Vagina (tissue), 2 donors: ENCODE measurements around the gene FOXK1. TPM values are rescaled to one million over a fixed set of nuclear protein-coding genes. Genes with fewer than 3 reads are reported as not detected.

Experiments
- DNase-seq, 2 donors: peaks; one replicate each; pipeline ENCODE4 v3.0.0-alpha.2; 2017; ENCODE audit errors: extremely low spot score in 2 of 2
- H3K27ac ChIP-seq: fragments of 200-600 bp; sonication (generic); one replicate; pipeline ENCODE4 v1.5.1; 2019
- H3K27me3 ChIP-seq: fragments of 200-600 bp; sonication (generic); one replicate; pipeline ENCODE4 v1.5.1; 2019
- H3K36me3 ChIP-seq, 2 donors: fragments of 200-600 bp; sonication (generic); one replicate each; pipeline ENCODE4 v1.5.1; 2017 to 2019
- H3K4me1 ChIP-seq: fragments of 200-600 bp; sonication (generic); one replicate; pipeline ENCODE4 v1.5.1; 2019
- H3K4me3 ChIP-seq, 2 donors: fragments of 200-600 bp; sonication (generic); 1 replicate in 1 of 2; 2 replicates in 1 of 2; pipeline ENCODE4 v1.5.1; 2016 to 2019
- H3K9me3 ChIP-seq: fragments of 200-600 bp; sonication (generic); one replicate; pipeline ENCODE4 v1.5.1; 2019
- POLR2A ChIP-seq, 2 donors: fragments of 450-650 bp; IDR thresholded peaks; one replicate each; pipeline ENCODE4 v1.6.1; 2017; ENCODE audit warnings: antibody characterized with exemption in 2 of 2, mild to moderate bottlenecking in 2 of 2, moderate library complexity in 2 of 2
- POLR2AphosphoS5 ChIP-seq, 2 donors: sonication (generic); formaldehyde crosslinking; IDR thresholded peaks; one replicate each; pipeline ENCODE4 v1.9.0; 2017; ENCODE audit warnings: antibody characterized with exemption in 2 of 2, mild to moderate bottlenecking in 2 of 2, low read depth in 1 of 2; ENCODE audit not compliant: insufficient read depth in 1 of 2
- intact Hi-C: fragments of 100-400 bp; cut with DNase I; formaldehyde crosslinking; loops from one replicate; pipeline ENCODE4 v1.15.1; 2023
- total RNA-seq: library from RNA; depleted of rRNA; stranded (reverse); fragments of >200 nt; gene quantifications from one replicate; pipeline ENCODE4 v1.2.3, GENCODE V29; 2016
- TF ChIP-seq, protein P1 (sequence below), 3 experiments: fragments of 450-650 bp in 2 of 3; fragments of 200-600 bp in 1 of 3; sonication (generic) in 1 of 3; IDR thresholded peaks; one replicate each; pipeline ENCODE4 v1.5.1; 2017 to 2019; ENCODE audit warnings: antibody characterized with exemption in 3 of 3, mild to moderate bottlenecking in 2 of 3, moderate library complexity in 2 of 3

FOXK1 gene
- total RNA-seq, 1 donor from 2014 or later, result 28.5 TPM

DNA sequence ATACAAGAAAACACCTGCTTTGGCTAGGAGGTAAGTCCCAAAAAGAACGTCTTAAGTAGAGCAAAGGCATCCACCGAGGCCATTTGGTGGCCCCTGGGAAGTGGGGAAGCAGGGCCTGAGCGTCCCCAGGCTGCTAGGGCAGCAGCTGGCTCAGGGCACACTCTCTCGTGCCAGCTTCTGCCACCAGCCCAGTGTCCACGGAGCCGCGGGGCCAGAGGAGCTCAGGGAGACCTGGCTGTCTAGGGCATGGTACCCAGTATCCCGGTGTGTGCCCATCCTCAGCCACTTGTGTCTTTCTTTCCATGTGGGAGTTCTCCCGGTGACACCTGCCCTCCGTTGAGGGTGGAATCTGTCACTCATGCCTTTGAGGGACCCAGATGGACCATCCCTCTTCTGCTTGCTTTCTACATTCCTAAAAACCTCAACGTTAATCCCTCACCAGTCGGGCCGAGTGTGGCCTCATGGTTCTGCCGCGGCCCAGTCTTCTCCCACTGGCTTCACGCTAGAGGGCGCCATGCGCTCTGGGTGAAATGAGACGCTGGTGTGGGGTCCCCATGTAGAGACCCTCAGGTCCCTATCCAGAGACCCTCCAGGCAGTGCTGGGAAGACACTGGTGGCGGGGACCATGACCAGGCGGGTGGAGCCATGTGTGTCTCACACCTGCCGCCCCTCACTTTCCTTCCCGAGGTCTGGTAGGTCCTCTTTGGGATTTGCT, 83.8 kb downstream of the FOXK1 start:
- Histone ChIP-seq H3K4me3 (no peak overlapping the region), H3K27me3 (no peaks in the 10 kb centered on the region), H3K27ac (peak overlapping the region; percentile 60), H3K9me3 (no peaks in the 10 kb centered on the region), H3K4me1 (no peaks in the 10 kb centered on the region), H3K36me3 (peaks cover 0 to 35% of the 10 kb centered on the region in 2 donors)
- no peak for DNase-seq
- TF ChIP-seq POLR2A (IDR thresholded peaks at IDR 0.05) (no peak), POLR2AphosphoS5 (IDR thresholded peaks at IDR 0.05; ENCODE audit: insufficient read depth in 1 of 2, low read depth in 1 of 2) (no peak)
- intact Hi-C loops, result no loop called here

DNA sequence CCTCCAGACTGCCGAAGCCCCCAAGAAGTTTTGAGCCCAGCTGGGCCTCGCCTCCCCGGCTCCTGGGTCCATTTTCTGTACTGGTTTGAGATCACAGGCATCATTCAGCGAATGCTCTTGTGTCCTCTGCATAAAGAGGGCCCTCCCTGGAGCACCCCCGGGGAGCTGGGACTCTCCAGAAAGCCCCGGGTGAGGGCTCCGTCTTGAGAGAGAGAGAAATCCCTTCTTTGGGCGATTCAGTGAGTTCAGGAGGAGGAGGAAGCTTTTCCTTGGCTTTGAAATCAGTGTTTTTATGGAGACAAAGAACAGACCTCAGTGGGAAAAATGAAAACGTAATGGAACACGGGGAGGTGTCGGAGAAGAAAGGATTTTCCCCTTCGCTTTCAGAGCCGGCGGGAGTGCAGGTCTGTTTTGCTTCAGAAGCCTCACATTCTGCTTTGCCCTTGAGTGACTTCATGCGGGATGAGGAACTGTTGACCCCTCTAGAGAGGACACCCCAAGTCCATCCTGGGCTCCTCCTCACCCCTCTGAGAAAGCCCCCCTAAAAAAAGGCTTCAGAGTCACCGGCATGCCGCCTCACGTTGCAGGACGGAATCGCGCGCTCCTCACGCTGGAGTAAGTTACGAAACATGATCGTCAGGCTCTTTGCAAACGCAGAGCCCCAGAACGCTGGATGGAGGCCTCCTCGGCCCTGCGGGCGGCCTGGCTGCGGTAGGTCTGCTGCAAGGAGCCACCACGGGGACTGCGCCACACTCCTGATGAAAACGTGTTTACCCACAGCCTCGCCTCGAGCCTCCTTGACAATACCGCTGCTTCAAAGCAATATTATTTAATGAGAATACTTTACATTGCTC, 84.8 kb downstream of the FOXK1 start:
- TF ChIP-seq, protein P1, sequence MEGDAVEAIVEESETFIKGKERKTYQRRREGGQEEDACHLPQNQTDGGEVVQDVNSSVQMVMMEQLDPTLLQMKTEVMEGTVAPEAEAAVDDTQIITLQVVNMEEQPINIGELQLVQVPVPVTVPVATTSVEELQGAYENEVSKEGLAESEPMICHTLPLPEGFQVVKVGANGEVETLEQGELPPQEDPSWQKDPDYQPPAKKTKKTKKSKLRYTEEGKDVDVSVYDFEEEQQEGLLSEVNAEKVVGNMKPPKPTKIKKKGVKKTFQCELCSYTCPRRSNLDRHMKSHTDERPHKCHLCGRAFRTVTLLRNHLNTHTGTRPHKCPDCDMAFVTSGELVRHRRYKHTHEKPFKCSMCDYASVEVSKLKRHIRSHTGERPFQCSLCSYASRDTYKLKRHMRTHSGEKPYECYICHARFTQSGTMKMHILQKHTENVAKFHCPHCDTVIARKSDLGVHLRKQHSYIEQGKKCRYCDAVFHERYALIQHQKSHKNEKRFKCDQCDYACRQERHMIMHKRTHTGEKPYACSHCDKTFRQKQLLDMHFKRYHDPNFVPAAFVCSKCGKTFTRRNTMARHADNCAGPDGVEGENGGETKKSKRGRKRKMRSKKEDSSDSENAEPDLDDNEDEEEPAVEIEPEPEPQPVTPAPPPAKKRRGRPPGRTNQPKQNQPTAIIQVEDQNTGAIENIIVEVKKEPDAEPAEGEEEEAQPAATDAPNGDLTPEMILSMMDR (IDR thresholded peaks at IDR 0.05), result no peak
- TF ChIP-seq POLR2AphosphoS5 (IDR thresholded peaks at IDR 0.05; ENCODE audit: insufficient read depth in 1 of 2, low read depth in 1 of 2), result peak in 1 of 2 donors; percentile 46
- intact Hi-C loops, result no loop called here
- Histone ChIP-seq H3K36me3 (peaks cover 0 to 26% of the 10 kb centered on the region in 2 donors), H3K27me3 (no peaks in the 10 kb centered on the region), H3K9me3 (no peaks in the 10 kb centered on the region), H3K27ac (peak overlapping the region; percentile 60), H3K4me3 (peak overlapping the region in 1 of 2 donors; percentile 21), H3K4me1 (no peaks in the 10 kb centered on the region)
- DNase-seq, result no peak

DNA sequence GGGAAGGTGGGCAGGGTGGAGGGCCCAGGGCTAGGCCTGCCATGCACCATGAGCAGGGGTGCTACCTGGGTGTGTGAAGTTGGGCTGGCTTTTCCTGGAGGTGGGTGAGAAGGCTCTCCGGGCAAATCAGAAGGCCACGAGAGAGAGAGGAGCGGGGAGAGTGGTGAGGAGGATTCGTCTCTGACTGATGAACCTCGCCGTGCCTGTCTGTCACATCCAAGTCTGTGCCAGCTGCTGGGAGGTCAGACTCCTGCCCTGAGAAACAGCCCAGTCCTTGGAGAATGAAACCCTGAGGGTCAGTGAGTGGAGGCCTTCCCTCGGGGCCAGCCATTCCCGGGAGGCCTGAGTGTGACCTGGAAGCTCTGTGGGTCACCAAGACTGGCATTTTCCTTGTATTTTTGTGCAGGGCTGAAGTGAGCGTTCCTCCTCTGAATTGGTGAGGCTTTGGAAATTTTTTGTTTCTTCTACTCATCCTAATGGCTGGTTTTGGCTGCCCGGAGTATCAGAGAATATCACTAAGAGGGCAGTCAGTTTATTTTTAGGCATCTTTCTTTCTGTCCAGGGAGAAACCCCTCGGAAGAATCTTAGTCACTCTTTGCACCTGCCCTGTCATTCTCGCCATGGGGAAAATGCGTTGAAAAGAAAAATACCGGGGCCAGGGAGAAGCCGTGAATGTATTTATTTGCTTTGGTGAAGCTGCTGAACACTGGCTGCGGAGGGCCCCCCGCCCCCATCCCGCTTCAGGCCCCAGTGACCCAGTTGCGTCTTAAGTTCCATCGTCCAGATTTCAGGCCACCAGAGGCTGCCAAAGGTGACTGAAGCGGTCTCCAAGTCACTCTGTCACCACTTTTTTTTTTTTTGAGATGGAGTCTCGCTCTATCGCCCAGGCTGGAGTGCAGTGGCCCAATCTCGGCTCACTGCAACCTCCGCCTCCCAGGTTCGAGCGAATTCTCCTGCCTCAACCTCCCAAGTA, 86.8 kb downstream of the FOXK1 start:
- intact Hi-C loops, result no loop called here
- H3K9me3 ChIP-seq, result no peaks in the 10 kb centered on the region
- DNase-seq, result no peak
- H3K4me3 ChIP-seq, result no peak overlapping the region
- H3K36me3 ChIP-seq, result peaks cover 0 to 6% of the 10 kb centered on the region in 2 donors
- H3K4me1 ChIP-seq, result peaks cover 2% of the 10 kb centered on the region
- no peak for TF ChIP-seq POLR2A (IDR thresholded peaks at IDR 0.05)
- H3K27ac ChIP-seq, result peak overlapping the region; percentile 7
- no peaks in the 10 kb centered on the region for H3K27me3 ChIP-seq

DNA sequence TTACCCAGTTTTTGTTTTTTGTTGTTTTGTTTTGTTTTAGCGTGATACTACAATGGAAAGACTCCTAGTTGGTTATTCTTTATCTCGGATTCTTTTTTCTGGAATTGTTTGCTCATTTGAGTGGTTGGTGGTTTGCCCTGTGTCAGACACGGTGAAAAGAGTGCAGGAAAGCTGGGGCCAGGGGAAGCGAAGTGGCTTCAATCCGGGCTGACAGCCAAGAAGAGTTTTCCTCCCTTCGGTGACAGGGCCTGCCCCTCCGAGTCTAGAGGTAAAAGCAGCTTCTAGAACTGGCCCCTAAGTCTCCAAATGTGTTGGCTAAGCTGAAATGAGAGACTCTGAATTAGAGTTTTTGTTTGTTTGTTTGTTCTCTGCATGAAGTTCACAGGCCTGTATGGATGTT, 87.7 kb downstream of the FOXK1 start:
- intact Hi-C loops, result no loop called here
- TF ChIP-seq POLR2A (IDR thresholded peaks at IDR 0.05) (no peak), POLR2AphosphoS5 (IDR thresholded peaks at IDR 0.05; ENCODE audit: insufficient read depth in 1 of 2, low read depth in 1 of 2) (no peak)
- TF ChIP-seq, protein P1 (IDR thresholded peaks at IDR 0.05), result no peak
- Histone ChIP-seq H3K4me3 (no peak overlapping the region), H3K36me3 (no peaks in the 10 kb centered on the region), H3K27me3 (no peaks in the 10 kb centered on the region), H3K4me1 (peaks cover 10% of the 10 kb centered on the region), H3K9me3 (no peaks in the 10 kb centered on the region), H3K27ac (no peak overlapping the region)
- DNase-seq, result no peak

DNA sequence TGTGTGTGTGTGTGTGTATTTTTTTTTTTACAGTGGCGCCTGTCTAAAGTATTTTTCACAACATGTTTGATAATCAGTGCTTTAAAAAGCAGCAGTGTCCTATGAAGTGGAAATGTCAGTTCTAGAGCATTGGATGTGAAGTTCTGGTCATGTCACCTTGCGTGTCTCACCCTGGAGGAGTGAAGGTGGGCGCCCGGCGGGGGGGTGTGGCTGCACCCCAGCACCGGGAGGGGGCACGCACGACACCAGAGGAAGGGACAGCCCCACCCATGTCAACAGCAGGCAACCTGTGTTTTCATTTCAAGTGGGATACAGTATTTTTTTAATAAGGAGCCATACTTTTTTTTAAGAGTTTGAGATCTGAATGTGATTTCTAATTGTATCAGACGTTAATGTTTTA, 88.8 kb downstream of the FOXK1 start:
- Histone ChIP-seq H3K9me3 (no peaks in the 10 kb centered on the region), H3K36me3 (no peaks in the 10 kb centered on the region), H3K27me3 (no peaks in the 10 kb centered on the region), H3K4me1 (peaks cover 12% of the 10 kb centered on the region), H3K4me3 (no peak overlapping the region), H3K27ac (no peak overlapping the region)
- DNase-seq, result no peak
- TF ChIP-seq POLR2A (IDR thresholded peaks at IDR 0.05), result no peak
- TF ChIP-seq POLR2AphosphoS5 (IDR thresholded peaks at IDR 0.05; ENCODE audit: insufficient read depth in 1 of 2, low read depth in 1 of 2), result no peak
- TF ChIP-seq, protein P1 (IDR thresholded peaks at IDR 0.05), result no peak
- intact Hi-C loops, result no loop called here
